Memory B cell (primary cell): Measurements from ENCODE around the gene CALHM6.

ENCODE experiments used
- ATAC-seq: fragments of 150-1000 bp; cut with Tn5 transposase; 2 replicates; pipeline ENCODE4 v1.10.0; 2021; ENCODE audit warnings: low read depth, mild to moderate bottlenecking, moderate library complexity
- DNase-seq, 2 donors: peaks; one replicate each; pipeline ENCODE4 v3.0.0; 2022; ENCODE audit warnings: low spot score in 2 of 2
- H3K27ac Mint-ChIP-seq: one replicate; pipeline ENCODE4 v1.8.0; 2022; ENCODE audit warnings: mild to moderate bottlenecking, moderate library complexity, mixed read lengths
- H3K27me3 Mint-ChIP-seq: one replicate; pipeline ENCODE4 v1.8.0; 2022; ENCODE audit warnings: mixed read lengths
- H3K36me3 Mint-ChIP-seq: one replicate; pipeline ENCODE4 v1.8.0; 2022; ENCODE audit warnings: mild to moderate bottlenecking, mixed read lengths
- H3K4me1 Mint-ChIP-seq: one replicate; pipeline ENCODE4 v1.8.0; 2022; ENCODE audit warnings: mixed read lengths
- H3K4me3 Mint-ChIP-seq: one replicate; pipeline ENCODE4 v1.8.0; 2022; ENCODE audit warnings: mild to moderate bottlenecking, moderate library complexity, mixed read lengths
- H3K9me3 Mint-ChIP-seq: one replicate; pipeline ENCODE4 v1.8.0; 2022; ENCODE audit warnings: mixed read lengths

The CALHM6 gene

DNA sequence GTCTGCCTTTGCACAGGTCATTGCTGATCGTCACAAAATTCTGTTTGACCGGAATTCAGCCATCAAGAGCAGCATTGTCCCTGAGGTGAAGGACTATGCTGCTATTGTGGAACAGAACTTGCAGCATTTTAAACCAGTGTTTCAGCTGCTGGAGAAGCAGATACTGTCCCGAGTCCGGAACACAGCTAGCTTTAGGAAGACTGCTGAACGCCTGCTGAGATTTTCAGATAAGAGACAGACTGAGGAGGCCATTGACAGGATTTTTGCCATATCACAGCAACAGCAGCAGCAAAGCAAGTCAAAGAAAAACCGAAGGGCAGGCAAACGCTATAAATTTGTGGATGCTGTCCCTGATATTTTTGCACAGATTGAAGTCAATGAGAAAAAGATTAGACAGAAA, 24.6 kb upstream of the CALHM6 start:
- H3K27ac Mint-ChIP-seq: no peak overlapping the region
- no peak overlapping the region for H3K4me3 Mint-ChIP-seq
- DNase-seq (no peak), ATAC-seq (no peak)
- H3K4me1 Mint-ChIP-seq: peaks cover 3% of the 10 kb centered on the region
- no peaks in the 10 kb centered on the region for H3K27me3 Mint-ChIP-seq
- H3K9me3 Mint-ChIP-seq: no peaks in the 10 kb centered on the region
- peaks cover 11% of the 10 kb centered on the region for H3K36me3 Mint-ChIP-seq

DNA sequence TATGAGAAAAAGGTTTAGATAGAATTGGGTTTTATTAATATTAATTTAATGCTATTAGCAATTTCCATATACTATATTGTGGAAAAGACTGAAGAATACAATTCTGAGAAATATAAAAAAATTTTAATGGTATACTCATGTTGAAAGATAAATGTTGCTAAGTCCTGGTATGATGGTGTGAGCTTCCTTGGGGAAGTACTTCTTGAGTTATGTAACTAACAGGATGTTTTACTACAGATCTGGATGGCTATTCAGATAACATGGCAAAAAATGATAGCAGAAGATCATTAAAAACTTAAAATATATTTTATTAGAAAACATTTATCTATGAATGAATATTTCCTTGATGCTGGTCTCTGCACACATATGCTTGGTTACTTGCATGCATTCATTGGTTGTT, 23.5 kb upstream of the CALHM6 start:
- ATAC-seq: no peak

DNA sequence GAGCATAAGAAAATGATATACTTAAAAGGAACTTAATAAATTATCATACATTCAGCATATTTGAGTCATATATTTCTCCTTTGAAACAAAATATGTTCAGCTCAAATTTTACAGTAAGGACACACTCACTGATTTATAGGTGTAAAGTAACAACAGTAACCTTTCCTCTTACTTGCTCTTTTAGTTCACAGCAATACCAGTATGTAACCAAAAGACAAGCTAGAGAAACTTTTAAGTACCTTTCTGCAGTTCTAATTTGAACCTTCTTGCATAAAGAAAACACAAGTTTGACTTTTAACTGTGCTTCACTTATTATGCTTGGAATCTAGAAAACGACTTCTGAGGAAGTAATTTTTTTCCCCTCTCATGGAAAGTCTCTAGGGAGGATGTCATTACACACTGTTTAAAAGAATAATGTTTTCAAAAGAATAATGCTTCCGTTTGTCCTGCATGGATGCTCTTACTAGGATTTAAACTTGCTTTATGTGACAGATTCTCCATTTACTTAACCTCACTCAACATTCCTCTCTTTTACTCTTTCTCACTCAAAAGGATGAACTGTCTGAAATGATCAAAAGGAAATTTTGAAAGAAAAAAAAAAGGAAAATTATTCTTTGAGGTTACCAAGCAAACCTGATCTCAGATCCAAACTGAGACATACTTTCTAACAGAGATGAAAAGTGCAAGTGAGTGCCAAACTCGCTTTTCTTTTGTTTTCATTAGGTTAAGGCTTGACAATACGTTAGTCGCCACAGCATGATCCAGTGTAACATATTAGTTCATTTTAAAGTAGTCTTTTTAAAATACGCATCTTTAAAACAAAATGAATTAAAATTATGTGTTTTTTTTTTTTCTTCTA, 22.4 kb upstream of the CALHM6 start:
- Mint-ChIP-seq H3K9me3 (no peaks in the 10 kb centered on the region), H3K36me3 (peaks cover 5% of the 10 kb centered on the region), H3K4me1 (peaks cover 8% of the 10 kb centered on the region), H3K27me3 (no peaks in the 10 kb centered on the region), H3K4me3 (no peak overlapping the region), H3K27ac (no peak overlapping the region)
- ATAC-seq (no peak), DNase-seq (no peak)

More for the DNA sequence above, 23.5 kb upstream of the CALHM6 start:
- no peaks in the 10 kb centered on the region for H3K27me3 Mint-ChIP-seq
- H3K9me3 Mint-ChIP-seq: no peaks in the 10 kb centered on the region
- no peak overlapping the region for H3K4me3 Mint-ChIP-seq
- H3K36me3 Mint-ChIP-seq: peaks cover 8% of the 10 kb centered on the region
- H3K4me1 Mint-ChIP-seq: peaks cover 8% of the 10 kb centered on the region
- DNase-seq: no peak
- no peak overlapping the region for H3K27ac Mint-ChIP-seq

DNA sequence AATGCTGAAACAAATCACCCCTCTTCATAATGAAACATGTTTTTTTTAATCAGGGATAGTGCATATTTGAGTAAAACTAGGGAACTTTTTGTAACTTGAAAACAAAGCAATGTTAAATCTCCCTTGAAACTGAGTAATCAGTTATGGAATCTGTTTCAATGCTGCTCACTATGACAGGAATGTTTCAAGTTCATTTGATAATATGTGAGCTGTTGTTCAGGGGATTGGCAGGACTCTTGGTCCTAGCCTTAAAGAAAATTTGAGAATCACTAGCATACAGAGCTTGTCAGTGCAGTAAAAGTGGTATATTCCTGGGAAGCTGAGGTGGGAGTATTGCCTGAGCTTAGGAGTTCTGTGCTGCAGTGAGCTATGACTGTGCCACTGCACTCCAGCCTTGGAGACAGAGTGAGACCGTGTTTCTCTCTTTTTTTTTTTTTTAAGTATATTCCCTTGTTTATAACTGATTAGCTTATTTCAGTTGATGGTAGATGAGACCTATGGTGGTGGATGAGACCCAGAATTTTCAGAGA, 21.6 kb upstream of the CALHM6 start:
- peaks cover 13% of the 10 kb centered on the region for H3K4me1 Mint-ChIP-seq
- no peaks in the 10 kb centered on the region for H3K9me3 Mint-ChIP-seq
- no peak overlapping the region for H3K4me3 Mint-ChIP-seq
- ATAC-seq: no peak
- no peak overlapping the region for H3K27ac Mint-ChIP-seq
- DNase-seq: no peak
- H3K36me3 Mint-ChIP-seq: peaks cover 5% of the 10 kb centered on the region
- no peaks in the 10 kb centered on the region for H3K27me3 Mint-ChIP-seq

DNA sequence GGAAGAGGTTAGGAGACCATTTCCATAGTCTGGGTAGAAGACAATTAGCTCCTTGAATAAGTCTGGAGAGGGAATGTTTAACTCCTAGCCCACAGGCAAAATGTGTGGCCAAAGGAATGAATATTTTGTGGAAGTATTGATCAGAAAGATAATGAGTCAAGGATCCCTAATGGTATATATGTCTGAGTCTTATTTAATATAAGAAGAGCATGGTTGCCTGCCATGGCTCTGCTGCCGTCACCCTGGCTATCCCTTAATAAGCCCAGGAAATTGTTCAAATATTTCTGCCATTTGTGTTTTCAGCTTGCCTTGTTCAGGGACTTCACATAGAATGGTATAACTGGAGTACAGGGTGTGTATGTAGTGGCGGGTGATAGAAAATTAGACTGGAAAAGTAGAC, 18.1 kb upstream of the CALHM6 start:
- Mint-ChIP-seq H3K4me3 (no peak overlapping the region), H3K36me3 (no peaks in the 10 kb centered on the region), H3K27me3 (no peaks in the 10 kb centered on the region), H3K4me1 (peaks cover 25% of the 10 kb centered on the region), H3K9me3 (no peaks in the 10 kb centered on the region), H3K27ac (no peak overlapping the region)
- DNase-seq (no peak), ATAC-seq (no peak)

DNA sequence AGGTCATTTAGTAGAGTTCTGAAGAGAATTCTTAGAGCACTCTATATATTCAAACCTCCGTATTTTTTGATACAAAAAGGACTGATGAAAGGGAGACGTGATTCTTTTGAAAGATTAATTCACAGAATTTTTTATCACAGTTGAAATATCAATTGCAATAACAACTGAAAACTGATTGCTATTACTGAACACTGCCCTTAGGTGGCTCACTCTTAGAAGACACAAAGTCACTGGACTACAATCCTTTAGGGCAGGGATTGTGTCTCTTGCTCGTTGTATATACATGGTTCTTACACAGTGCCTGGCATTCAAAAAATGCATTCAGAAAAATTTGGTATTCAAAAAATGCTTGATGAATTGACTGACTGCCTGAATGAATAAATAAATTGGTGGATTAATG, 17.1 kb upstream of the CALHM6 start:
- no peaks in the 10 kb centered on the region for H3K36me3 Mint-ChIP-seq
- peaks cover 25% of the 10 kb centered on the region for H3K4me1 Mint-ChIP-seq
- H3K27ac Mint-ChIP-seq: no peak overlapping the region
- H3K4me3 Mint-ChIP-seq: no peak overlapping the region
- ATAC-seq: peak; percentile 81
- no peaks in the 10 kb centered on the region for H3K27me3 Mint-ChIP-seq
- peak in 1 of 2 donors; percentile 22 for DNase-seq
- no peaks in the 10 kb centered on the region for H3K9me3 Mint-ChIP-seq

DNA sequence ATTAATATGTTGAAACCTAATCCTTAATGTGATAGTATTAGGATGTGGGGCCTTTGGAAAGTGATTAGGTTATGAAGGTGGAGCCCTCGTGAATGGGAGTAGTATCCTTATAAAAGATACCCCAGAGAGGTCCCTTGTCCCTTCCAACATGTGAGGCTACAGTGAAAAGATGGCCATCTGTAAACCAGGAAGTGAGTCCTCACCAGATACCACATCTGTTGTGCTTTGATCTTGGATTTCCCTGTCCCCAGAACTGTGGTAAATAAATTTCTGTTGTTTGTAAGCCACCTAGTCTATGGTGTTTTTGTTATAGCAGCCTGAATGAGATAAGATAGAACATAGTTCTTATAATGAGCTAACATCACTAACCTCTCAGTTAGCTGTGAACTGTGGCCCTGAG, 16.6 kb upstream of the CALHM6 start:
- Mint-ChIP-seq H3K27me3 (no peaks in the 10 kb centered on the region), H3K4me1 (peaks cover 23% of the 10 kb centered on the region), H3K27ac (no peak overlapping the region), H3K4me3 (no peak overlapping the region), H3K9me3 (no peaks in the 10 kb centered on the region), H3K36me3 (no peaks in the 10 kb centered on the region)
- peak; percentile 14 for ATAC-seq
- DNase-seq: no peak

DNA sequence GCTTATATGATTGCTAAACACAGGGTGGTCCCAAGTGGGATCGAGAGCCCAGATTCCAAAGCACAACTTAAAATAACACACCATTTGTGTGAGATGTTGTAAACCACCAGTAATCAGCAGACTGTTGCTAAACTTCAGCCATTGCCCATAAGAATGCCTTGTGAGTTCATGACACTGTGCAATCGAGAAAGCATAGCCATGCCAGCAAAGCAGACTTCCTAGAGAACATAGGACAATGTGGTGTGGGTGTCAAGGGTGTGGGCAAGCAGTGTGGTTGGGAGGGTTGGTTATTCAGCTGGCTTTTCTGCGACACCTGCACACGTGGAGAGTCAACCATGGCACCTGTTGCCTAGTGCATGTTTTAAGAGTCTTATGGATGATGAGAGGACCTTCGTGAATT, 16.1 kb upstream of the CALHM6 start:
- H3K27ac Mint-ChIP-seq: no peak overlapping the region
- no peaks in the 10 kb centered on the region for H3K27me3 Mint-ChIP-seq
- peaks cover 22% of the 10 kb centered on the region for H3K4me1 Mint-ChIP-seq
- H3K4me3 Mint-ChIP-seq: no peak overlapping the region
- ATAC-seq (peak; percentile 23), DNase-seq (no peak)
- no peaks in the 10 kb centered on the region for H3K9me3 Mint-ChIP-seq
- no peaks in the 10 kb centered on the region for H3K36me3 Mint-ChIP-seq

DNA sequence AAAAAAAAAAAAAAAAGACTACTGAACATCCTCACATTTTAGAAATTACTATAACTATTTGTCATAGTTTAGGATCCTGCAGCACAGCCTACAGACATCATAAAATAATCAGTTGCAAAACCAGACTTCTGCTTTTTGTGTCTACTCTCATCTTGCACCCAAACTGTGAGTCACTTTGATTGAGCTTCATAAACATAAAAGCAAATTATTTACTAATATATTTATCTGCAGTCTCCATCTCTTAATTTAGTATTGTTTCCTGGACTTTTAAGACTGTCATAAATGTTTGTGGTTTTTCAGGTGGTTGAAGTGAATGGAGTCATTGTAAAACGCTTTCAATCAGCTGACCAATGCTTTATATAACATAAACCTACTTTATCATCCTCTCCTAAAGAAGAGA, 14.8 kb upstream of the CALHM6 start:
- Mint-ChIP-seq H3K4me1 (peaks cover 31% of the 10 kb centered on the region), H3K27ac (no peak overlapping the region), H3K9me3 (no peaks in the 10 kb centered on the region), H3K36me3 (no peaks in the 10 kb centered on the region), H3K27me3 (no peaks in the 10 kb centered on the region), H3K4me3 (no peak overlapping the region)
- DNase-seq (no peak), ATAC-seq (peak; percentile 20)

DNA sequence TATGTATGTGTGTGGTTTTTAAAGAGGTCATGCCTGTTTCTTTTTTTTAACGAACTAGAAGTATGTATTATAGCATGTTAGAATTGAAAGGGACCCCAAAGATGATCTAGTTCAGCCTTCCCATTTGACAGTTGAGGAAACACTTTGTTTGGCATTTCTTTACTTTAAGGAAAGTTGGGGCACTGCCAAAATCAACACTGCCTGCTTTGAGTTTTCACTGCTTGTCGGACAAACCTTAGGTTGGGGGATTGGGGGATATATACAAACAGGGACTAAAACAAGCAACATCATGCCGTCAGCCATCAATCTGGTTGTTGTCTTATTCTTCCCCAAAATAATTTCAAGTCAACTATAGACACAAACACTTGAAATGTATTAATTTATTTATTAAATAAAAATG, 14.1 kb upstream of the CALHM6 start:
- Mint-ChIP-seq H3K4me3 (no peak overlapping the region), H3K27me3 (no peaks in the 10 kb centered on the region), H3K9me3 (no peaks in the 10 kb centered on the region), H3K4me1 (peaks cover 34% of the 10 kb centered on the region), H3K36me3 (no peaks in the 10 kb centered on the region), H3K27ac (no peak overlapping the region)
- DNase-seq: no peak
- ATAC-seq: no peak

DNA sequence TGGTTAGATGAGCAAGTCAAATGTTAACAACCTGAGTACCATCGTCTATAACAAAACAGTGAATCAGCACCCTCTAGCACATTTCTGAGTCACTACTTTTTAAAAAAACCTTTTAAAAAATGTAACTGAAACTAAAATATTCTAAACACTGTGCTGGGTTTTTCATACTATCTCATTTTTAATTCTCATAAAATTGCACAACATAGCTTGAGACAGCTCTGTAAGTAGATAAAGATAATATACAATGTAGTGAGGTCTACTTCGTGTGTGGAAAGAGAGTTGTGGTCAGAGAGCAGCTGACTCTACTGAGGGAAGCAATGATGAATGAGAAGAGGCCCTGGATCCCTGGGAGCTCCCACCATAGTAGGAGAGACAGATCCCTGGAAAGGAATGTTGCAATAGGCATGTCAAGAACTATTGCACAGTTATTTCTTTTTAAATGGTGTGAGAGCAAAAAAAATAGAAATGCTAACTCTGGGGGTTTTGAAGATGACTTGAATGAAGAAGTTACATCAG, 13.6 kb upstream of the CALHM6 start:
- Mint-ChIP-seq H3K36me3 (no peaks in the 10 kb centered on the region), H3K27me3 (no peaks in the 10 kb centered on the region), H3K4me3 (no peak overlapping the region), H3K27ac (no peak overlapping the region), H3K9me3 (no peaks in the 10 kb centered on the region), H3K4me1 (peaks cover 32% of the 10 kb centered on the region)
- DNase-seq (no peak), ATAC-seq (no peak)

DNA sequence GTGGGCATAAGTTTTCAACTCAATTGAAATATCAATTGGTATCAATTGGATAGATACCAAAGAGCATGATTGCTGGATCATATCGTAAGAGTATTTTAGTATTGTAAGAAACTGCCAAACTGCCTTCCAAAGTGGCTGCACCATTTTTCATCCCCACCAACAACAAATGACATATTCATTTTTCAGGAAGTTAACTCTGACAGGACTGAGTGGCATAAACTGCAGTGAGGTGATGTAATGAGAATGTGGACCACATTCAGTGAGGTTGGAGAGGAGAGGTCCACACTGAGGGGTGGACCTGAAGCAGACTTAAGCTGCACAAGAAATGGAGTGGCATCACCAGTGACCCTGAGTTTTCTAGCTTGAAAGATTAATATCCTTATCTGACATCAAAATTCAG, 11.6 kb upstream of the CALHM6 start:
- H3K27me3 Mint-ChIP-seq: no peaks in the 10 kb centered on the region
- H3K36me3 Mint-ChIP-seq: peaks cover 2% of the 10 kb centered on the region
- no peak overlapping the region for H3K4me3 Mint-ChIP-seq
- peaks cover 27% of the 10 kb centered on the region for H3K4me1 Mint-ChIP-seq
- DNase-seq (no peak), ATAC-seq (no peak)
- no peaks in the 10 kb centered on the region for H3K9me3 Mint-ChIP-seq
- H3K27ac Mint-ChIP-seq: no peak overlapping the region

DNA sequence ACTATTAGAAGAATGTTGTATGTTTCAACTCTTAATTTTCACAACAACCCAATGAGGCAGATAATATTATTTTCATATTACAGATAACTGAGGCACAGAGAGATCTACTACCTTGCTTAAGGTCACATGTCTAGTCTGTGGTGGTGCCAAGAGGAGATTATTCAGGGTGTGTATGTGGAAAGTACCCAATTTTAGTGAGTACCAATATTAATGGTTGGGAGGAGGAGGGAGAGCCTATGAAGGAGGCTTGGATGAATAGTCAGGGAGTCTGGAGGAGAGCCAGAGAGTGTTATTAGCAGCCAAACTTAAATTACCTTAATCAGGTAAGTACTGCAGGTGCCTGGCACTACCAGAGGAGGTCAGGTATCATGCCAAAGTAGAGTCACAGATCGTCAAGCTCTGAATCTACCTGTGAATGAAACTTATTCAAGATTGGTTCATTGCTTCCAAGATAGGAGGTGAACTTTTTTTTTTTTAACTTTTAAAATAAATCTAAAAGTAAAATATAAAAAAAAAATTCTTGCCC, 10.9 kb upstream of the CALHM6 start:
- DNase-seq: no peak
- Mint-ChIP-seq H3K4me1 (peaks cover 20% of the 10 kb centered on the region), H3K27ac (no peak overlapping the region), H3K9me3 (no peaks in the 10 kb centered on the region), H3K36me3 (peaks cover 2% of the 10 kb centered on the region), H3K4me3 (no peak overlapping the region), H3K27me3 (no peaks in the 10 kb centered on the region)
- ATAC-seq: no peak

DNA sequence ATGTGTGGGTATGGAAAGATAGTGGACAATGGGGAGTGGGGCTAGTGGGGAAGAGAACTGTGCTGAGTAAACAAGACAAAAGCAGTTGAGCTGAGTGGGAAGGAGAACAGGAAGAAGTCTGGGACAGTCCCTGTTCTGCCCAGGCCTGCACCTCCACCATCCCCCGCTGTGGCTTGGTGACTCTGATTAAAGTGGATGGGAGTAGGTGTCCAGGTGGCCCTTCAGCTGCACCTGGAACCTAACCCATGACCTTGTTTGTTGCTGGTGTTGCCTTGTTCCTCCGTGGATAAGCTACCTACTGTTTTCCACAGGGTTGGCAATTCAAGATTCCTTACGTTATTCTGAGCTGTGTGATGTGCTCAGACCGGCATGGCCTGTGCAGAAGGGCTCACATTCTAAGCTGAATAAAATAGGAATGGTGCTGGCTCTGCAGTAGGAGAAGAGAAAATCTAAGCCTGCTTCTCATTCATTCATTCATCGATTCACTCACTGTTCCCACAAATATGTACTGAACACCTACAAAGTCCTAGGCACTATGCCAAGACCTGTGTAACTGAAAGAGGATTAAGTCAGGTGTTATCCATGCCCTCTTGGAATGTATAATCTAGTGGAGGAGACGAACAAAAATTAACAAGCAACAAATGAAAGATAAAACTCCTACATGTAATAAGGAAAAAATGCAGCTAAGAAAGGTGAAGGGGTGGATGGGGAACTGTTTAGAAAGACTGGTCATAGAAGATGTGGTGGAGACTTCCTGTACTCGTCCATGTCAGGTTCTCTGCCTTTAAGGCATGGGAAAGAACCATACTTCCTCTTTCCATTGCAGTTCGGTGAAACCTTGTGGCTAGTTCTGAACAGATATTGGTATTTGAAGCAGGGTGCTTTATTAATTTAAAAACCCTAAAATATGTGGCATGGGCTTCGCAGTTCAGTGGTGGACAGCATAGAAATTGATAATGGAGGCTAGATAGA, 10.1 kb upstream of the CALHM6 start:
- peaks cover 20% of the 10 kb centered on the region for H3K4me1 Mint-ChIP-seq
- H3K4me3 Mint-ChIP-seq: peak overlapping the region; percentile 11
- H3K9me3 Mint-ChIP-seq: no peaks in the 10 kb centered on the region
- peak overlapping the region; percentile 36 for H3K27ac Mint-ChIP-seq
- H3K36me3 Mint-ChIP-seq: peaks cover 2% of the 10 kb centered on the region
- ATAC-seq (peak; percentile 99), DNase-seq (peak in 1 of 2 donors; percentile 28)
- no peaks in the 10 kb centered on the region for H3K27me3 Mint-ChIP-seq
